Stimulated activated CD4-positive, alpha-beta T cell treated with anti-CD3 and anti-CD28 coated beads, TNF-alpha, amount 100 ng/mL, for 24 hours (primary cell): Measurements from ENCODE around the gene NIBAN1.
"Not testable (repeated sequence)": the region's sequence is repeated elsewhere in the genome, so short reads cannot be mapped to it uniquely, and the experiment has no call there.

ENCODE experiments used
- DNase-seq, 3 experiments: peaks; one replicate each; pipeline ENCODE4 v3.0.0-alpha.2; 2020; ENCODE audit warnings: low read depth in 3 of 3

NIBAN1 gene

DNA sequence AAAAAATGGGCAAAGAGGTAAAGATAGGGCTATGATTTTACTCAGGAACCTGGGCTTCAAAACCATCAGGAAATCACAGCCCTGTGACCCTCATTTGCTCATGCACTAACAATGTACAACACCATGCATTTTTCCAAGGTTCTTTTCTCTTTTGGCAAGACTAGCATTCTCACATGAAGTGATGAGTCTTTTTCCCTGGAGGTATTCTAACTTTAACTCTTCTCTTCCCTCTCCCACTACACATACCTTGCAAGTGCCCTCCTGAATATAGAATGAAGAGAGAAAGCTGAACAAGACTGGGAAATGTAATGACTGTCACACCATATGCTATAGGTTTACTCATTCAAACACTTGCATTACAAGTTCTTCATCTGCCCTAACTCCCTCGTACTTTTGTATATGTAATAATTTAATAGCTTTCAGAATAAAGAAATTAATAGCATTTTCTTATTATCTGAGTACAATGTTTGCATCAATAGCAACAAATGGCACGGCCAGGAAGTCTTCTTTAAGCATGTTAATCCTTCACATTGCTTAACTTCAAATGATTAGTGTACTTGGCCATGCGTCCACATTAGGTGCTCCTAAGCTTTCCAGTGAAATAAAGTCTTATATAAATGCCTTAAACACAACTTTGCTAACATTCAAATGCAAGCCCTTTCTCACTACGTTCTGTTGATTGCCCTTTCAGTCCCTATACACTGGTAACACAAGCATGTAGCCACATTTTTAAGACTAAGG lies 1.8 kb downstream of the NIBAN1 start:
- no peak for DNase-seq

DNA sequence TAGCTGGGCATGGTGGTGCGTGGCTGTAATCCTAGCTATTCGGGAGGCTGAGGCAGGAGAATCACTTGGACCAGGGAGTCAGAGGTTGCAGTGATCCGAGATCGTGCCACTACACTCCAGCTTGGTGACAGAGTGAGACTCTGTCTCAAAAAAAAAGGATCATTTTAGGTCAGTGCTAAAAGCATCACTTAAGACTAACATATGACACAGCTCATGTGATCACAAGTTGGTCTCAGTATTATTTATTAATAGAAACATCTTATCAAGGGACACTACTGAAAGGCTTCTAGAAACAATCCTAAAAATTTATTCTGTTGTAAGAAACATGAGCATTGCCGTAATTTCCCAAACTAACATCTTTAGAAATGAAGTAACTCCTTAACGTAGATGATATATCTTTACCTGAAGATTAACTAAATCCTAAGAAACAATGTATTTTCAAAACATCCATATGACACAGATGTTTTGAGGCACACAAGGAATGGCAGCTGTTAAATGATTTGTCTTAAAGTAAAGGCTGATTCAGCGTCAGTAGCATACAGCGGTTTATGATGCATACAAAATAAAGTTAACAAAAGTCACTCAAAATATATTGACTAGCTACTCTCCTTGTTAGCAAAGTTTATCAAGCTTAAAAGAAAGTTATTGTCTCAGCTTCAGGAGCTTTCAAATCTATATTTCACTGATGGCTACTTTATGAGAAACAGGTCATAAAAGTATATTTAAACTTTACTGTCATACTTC lies 2.6 kb downstream of the NIBAN1 start:
- no peak for DNase-seq

DNA sequence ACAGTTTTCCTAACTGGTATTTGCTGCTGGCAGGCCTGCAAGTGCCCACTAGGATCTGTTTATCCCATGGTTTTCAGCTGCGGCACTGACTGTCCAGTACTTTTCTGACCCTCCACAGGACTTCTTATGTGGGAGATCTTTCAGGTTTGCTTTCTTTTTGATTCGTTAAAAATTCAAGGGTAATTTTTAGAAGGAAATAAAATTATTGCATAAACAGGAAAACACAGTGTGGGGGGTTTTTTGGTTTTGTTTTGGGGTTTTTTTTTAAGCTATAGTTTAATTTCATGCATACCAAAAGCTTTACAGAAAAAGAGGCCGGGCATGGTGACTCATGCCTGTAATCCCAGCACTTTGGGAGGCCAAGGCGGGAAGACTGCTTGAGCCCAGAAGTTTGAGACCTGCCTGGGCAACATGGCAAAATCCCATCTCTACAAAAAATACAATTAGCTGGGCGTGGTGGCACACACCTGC lies 3.6 kb downstream of the NIBAN1 start:
- no peak for DNase-seq

DNA sequence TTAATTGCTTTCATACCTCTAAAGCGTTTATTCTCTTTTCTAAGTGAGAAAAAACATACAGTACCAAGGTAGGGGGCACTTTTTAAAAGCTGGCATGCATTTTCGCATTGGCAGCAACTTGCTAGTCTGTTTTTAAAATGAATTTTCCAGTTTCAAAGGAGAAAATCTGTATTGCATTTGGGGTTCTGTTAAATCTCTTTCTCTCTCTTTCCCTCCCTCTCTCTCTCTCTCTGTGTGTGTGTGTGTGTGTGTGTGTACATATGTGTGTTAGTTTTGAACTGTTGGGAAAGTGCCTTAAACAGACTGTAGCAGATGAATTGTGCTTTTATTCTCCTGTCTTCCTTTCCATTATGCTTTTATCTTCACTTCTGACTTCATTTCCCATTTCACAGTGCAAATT lies 7.3 kb downstream of the NIBAN1 start:
- no peak for DNase-seq

DNA sequence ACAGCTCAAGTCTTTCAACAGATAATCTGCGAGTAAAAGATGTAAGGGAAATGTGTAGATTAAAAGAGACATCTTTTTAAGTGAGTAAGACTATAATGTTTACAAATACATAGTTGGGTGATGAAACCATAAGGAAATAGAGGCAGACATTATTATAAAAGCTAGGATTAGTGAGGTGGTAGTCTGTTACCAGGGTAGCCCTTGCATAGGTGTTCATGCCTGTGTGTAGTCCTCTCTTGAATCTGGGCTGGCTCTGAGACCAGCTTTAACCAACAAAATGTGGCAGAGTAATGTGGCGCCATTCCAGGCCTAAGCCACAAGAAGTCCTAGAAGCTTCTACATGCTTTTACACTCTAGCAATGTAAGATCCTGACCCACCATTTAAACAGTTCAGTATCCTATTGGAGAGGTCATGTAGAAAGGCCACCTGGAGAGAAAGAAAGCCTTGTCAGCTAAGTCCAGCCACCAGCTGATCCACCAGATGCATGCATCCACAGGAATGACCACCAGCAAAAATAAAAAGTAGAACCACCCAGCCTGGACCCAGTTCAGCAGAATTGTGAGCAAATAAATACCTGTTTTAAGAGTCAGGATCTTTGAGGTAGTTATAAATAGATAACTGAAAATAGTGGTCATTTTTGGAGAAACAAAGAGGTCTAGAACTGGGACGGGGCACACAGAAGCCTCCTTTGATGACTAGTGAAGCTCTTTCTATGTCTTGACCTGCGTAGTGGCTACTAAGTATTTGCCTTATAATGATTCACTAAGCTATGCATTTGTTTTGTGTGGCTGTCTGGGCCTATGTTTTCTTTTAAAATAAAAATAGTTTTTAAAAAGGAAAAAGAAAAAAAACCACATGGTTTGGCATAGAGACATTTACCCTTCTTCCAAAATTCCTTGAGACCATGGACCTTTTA lies 8.1 kb downstream of the NIBAN1 start:
- DNase-seq: no peak

DNA sequence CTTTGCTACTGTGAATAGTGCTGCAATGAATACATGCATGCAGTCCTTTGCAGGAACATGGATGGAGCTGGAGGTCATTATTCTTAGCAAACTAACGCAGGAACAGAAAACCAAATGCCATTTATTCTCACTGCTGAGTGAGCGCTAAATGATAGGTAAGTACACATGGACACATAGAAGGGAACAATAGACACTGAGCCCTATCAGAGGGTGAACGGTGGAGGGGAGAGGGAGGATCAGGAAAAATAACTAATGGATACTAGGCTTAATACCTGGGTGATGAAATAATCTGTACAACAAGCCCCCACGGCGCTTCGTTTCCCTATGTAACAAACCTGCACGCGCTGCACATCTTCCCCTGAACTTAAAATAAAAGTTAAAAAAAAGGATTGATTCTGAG lies 8.9 kb downstream of the NIBAN1 start:
- no peak for DNase-seq

DNA sequence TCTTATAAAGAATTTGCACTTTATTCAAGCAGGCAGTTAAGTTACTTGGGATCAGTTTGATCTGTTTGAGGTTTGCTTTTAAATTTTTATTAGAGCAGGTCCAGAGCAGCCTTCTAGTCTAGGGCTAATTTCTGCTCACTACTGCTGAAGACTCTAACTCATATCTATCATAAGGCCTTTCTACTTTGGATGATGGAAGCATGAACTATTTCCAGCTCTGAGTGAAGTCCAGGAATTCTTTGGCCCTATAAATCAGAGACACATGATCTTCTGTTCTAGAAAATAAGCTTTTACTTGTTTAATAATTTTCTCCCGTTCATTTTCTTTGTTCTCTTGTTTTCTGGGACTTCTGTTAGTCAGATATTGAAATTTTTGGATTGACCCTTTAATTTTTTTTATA lies 14.7 kb downstream of the NIBAN1 start:
- DNase-seq: no peak

DNA sequence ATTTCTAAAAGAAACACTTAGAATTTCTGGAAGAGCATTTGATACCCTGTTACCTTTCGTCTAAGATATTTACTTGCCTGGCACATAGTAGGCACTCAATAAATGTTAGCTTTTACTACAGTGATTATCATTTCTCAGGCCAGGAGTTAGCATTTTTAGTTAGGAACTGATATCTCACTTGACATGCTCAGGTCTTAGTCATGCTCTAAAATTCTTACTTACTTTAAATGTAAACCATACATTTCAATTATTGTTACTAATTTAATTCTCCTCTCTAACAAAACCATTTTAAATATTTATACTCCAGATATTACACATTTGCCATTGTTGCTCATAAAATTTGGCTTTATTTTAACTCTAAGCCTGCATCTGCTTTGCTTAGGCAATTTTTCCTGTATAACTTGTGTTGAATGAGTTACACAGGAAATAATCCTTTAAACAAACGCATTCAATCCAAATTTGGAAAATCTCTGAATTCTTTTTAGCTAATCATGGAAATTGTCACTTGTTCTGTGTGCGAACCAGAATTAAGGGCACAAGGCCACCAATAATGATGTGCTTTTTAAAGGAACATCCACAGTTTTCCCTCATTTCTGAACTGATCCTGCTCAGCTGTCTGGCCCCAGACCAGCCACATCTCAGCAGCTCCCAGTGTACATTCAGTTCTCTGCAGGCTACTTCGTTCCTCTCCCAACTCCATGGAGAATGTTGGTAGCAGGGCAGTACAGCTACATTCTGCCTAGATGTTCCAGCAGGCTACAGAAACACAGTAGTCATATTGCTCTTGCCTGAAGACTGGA lies 15.6 kb downstream of the NIBAN1 start:
- no peak for DNase-seq

DNA sequence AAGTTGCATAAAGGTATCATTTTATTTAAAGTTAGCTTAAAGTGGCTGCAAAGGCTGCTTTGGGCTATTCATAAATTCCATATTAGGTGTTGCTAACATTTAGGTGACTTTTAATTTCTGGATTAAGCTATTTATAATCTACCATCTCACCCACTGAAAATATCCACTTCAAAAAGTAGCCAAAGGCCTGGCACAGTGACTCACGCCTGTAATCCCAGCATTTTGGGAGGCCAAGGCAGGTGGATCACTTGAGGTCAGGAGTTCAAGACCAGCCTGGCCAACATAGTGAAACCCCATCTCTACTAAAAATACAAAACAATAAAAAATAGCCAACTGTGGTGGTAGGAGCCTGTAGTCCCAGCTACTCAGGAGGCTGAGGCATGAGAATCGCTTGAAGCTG lies 16.4 kb downstream of the NIBAN1 start:
- not testable (repeated sequence) for DNase-seq

DNA sequence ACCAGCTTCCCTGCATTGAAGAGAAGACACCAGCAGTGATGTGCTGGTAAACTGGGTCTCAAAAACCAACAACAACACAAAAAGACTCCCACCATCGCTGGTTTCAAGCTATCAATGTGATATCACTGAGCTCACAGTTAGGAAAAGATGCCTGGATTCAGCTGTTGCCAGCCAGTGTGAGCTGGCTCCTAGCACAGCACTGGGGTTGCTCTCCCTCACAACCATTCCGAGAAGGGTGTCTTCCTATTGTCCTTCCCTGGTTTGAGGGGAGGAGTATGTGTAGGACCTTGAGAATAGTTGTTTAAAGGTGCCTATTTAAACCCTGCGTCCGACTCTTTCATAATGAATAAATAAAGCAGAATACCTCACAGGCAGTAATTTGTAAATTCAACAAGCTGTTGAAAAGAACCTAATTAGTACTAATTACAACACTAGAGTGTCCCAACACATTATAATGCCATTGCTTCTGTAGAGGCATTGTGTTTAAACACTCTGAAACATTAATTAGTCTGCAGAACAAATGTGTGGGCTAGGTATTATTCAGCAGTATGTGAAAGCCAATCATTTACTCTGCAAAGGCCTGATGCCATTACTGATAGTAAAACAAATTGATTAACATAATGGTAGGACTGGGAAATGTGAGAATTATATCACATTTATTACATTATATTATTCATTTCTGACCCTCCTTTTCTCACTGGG lies 17.2 kb downstream of the NIBAN1 start:
- DNase-seq: no peak

DNA sequence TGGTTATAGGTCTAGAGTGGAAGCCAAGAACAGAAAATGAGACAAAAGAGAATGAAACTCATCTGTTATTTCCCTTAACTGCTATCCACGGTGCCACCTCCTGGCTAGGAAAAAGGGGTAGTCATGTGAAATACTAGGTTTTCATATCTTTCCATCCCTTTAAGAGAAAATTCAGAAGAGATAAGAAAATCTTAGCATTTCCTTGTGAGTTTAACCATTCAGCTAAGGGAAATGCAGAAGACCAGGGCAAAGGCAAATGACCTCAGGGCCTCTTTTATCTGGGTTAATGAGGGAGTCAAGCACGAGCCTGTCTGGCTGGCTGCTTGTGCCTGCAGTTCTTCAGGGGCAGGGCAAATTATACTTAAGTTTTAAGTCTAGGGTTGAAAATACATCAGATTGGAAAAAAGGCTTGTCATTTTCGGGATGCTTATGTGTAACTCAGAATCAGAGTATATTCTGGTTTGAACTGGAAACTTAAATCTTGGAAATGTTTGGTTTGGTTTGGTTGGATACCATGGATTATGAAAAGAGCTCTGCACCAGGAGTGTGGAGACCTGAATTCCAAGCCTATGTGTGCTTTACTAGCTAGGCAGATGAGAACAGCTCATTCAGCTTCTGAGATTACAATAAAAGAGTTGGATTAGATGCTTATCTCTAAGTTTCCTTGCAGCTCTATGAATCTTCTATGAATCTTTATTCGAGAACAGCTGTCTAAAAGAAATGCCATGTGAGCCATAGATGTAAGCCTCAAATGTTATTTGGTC lies 19.9 kb downstream of the NIBAN1 start:
- DNase-seq: no peak

DNA sequence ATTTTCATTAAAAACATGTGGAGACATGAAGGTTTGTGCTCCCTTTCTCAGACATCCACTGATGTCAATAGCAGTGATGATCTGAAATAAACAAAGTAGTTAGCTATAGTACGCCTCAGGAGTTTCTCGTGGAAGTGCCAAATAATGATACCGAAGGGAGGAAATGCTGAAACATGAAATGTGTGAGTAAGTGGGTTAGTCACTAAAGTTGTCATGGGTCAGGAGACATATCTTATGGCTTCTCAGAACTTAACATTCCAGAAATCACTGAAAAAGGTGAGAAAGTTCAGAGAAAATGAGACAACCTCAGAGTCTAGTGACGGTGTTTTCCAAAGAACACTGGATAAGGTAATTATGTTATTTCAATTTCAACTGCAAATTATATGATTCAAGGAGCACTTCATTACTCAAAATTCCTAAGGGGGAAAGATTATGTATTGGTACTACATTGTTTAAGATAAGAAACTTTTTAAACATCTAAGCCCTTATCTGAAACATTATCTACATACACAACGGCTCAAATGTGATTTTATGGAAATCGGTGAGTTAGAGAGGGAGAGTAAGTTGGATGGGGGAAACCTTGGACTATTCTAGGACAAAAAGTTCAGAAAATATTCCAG lies 20.6 kb downstream of the NIBAN1 start:
- DNase-seq: no peak

DNA sequence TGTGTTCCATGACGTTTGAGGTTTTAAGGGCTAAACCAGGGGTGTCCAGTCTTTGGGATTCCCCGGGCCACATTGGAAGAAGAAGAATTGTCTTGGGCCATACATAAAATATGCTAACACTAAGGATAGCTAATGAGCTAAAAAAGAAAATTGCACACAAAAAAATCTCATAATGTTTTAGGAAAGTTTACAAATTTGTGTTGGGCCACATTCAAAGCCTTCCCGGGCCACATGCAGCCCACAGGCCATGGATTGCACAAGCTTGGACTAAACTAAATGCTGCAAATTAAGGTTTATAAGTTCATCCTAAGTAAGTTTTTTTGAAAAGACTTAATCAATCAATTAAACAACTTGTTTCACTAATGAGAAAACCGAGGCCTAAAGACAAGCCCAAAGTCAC lies 21.9 kb downstream of the NIBAN1 start:
- DNase-seq: no peak

DNA sequence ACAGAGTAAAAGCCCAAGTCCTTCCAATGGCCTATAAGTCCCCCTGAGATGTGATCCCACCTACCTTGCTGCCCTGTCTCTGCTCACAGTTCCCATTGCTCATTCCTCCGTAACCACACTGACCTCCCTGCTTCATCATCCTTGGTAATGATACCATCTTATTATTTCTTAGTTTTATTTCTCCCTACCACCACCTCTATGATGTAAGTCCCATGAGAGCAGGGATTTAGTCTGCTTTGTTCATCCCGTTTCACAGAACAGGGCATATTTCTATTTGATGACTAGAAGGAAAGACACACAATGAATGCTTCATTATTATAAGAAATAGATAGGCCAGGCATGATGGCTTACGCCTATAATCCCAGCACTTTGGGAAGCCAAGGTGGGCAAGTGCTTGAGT lies 22.5 kb downstream of the NIBAN1 start:
- no peak for DNase-seq

DNA sequence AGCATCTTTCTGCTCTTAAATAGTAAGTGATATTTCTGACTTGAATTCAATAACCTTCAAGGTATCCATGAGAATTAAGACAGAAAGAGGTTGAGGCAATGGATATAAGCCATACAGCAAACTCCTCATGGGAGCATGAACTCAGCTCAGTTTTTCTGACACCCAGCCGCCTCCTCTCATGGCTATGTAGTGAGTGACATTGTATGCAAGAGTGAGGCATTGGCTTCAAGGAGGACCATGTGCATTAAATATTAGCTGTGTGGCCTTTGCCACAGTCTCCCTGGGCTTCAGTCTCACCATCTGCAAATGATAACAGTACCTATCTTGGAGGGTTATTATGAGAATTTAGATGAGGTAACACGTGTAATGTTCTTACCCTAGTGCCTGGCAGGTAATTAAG lies 23.4 kb downstream of the NIBAN1 start:
- no peak for DNase-seq

DNA sequence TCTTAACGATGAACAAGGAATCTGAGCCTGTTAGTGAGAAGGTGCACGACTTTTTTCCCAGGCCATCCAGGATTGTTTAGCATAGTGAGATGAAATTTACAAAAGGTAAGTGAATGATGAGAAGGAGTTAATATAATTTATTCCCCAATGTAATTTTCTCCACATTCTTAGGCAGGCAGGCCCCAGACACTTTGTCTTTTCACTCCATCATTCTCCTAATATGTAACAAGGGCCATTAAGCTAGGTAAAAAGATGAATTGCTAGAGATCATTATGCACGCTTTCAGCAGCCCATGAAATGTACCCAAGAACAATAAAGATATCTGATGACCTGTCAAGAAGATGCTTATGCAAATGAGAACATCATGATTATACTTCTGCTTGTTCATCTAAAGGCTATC lies 24.1 kb downstream of the NIBAN1 start:
- no peak for DNase-seq

DNA sequence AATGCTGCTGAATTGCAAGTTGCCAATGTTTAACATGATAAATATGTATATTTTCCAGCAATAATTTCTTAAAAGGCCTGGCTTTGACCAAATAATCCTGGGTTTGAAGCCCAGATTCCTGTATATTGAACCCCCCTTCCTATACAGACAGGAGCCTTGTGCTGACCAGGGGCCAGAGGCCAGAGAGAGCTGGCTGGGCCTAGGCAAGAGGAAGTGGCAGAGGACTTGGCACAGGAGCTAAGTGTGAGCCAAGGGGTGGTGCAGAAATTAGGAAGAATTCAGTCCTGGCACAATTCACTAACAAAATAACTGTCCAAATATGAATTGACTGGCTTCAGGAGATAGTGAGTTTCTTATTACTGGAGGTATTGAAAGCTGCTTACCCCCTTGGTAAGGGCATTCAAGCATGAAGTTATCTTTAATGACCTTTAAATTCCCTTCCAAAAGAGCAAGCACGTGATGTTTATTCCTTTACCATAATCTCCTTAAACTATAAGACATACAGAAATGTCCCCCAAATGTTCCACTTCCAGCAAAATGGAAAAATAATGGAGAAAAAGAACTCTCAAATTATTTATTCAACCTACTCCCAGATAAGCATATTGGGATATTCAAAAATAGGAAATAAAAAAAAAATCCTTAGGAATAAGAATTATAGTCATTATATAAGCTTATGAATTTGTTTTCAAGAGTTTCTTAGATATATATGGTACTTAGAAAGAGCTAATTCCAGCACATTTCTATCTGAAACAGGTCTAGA lies 26.6 kb downstream of the NIBAN1 start:
- DNase-seq: no peak

DNA sequence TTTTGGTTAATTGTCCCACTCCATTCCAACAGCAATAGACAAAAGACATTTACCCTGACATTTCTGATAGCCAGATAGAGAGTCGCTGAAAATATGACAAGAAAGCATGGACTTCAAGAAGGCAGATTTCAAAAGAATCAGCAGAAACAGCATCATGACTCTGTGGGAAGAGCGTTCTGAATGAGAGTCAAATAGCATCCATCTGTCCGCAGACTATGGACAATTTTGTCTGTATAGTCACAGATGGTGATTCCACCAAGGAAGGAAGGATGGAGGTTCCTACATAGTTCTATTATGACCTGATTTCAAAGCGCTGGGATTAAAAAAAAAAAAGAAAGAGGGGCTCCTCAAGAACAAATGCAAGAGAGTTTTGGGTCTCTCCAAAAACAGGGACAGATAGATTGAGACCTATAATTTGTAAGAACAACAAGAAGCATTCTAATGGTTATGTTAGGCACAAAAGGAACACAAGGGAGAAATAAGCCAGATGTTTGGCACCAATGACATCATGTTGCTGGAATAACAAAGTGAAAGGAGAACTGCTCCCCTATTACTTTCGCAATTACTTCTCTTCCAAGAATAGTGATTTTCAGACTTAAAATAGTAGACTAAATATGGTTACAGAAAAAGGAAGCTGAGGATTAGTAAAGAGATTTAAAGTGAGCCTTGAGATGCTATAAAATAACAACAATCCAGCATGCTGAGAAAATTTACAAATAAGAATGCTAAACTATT lies 28.5 kb downstream of the NIBAN1 start:
- no peak for DNase-seq
